CD4-positive, alpha-beta T cell treated with Interleukin-12 subunit alpha and Interleukin-12 subunit beta, for 1 hour (primary cell): ENCODE data around the gene SFTPB.
A peak's percentile ranks its signal among the peaks of the same experiment; 100 is the strongest.
"Not testable (repeated sequence)": the region's sequence is repeated elsewhere in the genome, so short reads cannot be mapped to it uniquely, and the experiment has no call there.

Experiments used
- DNase-seq: peaks from one replicate; pipeline ENCODE4 v3.0.0-alpha.2; 2020

The SFTPB gene

GRCh38 chr2:85652056-85652455 lies 15.9 kb downstream of the SFTPB start:
- no peak for DNase-seq

- no peak for DNase-seq
Measured at GRCh38 chr2:85651097-85651496, 16.9 kb downstream of the SFTPB start.

- DNase-seq: no peak
Measured at GRCh38 chr2:85650456-85650855, 17.5 kb downstream of the SFTPB start.

- DNase-seq: no peak
Measured at GRCh38 chr2:85649201-85650190, 18.5 kb downstream of the SFTPB start.

DNA sequence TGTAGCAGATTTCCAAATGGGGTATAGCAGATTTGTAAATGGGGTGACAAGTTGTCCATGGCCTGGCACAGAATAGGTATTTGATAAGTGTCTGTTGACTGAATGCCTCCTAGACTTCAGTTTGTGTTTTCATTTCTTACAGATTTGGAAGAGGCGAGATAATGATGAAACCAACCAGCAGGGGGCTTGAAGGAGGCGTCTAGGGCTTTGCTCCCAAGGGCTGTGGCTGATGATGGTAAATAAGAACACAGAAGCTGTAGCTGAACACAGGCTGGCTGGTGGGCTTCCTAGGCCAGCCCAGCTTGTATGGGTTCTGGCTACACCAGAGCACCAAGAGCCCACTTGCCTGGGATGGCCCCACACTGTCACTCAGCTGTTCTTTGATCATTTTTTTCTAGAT lies 19.4 kb downstream of the SFTPB start:
- DNase-seq: no peak

DNA sequence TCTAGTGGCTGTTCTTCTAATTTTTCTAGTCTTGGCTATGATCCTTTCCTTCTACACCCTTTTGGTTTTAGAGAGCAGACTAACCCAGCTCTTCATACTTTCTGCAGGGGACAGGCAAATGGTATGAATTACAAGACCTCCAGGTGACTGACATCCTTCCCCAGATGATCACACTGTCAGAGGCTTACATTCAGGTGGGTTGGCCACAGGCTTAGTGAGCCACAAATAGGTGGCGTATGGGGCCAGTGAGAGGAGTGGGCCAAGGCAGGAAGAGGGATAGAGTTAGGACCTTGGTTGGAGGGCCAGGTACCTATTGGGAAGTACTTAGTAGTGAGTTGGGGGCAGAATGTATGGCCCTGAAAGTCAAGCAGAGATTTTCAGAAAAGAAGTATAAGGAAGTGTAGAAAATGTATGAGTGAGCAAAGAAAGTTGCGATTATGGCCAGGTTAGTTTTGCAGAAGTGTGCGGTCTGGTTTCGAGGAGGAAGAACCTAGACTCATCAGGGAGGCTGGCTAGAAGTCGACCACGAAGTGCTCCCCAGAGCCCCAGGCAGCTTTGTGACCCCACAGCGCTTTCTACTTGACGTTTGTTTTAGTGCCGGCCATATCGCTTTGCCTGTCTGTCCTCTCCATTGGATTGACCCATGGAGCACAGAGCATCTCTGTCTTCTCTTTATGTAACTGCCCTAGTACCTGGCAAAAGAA lies 20.0 kb downstream of the SFTPB start:
- no peak for DNase-seq

DNA sequence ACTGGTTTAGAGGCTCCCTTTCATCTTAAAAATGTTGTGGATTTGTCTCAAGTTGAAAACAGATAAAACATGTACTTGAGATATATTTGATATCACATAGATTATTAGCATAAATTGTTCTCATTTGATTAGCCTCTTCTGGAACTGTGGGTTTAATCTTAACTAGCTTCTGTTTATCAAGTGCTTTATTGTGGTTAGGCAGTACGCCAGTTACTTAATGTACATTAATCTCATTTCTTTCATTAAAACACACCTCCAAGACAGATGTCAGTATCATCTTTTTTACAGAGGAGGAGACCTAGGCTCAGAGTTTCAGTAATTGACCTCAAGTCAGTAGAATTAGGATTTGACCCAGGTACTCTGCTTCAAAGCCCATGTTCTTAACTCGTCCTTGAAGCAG lies 21.8 kb downstream of the SFTPB start:
- no peak for DNase-seq

DNA sequence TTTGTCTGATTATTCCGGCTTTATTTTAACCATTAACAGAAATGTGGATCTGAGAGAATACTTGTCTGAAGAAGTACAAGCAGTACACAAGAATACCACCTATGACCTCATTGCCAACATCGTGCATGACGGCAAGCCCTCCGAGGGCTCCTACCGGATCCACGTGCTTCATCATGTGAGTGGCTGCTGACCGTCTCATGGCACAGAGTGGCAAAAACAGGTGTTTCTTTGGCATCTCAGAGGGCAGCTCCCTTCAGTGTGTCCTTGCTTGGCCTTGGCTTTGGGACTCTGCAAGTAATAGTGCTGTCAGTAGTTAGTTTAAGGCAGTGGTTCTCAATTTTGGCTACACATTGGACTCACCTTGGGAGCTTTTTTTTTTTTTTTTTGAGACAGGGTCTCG lies 23.1 kb downstream of the SFTPB start:
- DNase-seq: no peak

DNA sequence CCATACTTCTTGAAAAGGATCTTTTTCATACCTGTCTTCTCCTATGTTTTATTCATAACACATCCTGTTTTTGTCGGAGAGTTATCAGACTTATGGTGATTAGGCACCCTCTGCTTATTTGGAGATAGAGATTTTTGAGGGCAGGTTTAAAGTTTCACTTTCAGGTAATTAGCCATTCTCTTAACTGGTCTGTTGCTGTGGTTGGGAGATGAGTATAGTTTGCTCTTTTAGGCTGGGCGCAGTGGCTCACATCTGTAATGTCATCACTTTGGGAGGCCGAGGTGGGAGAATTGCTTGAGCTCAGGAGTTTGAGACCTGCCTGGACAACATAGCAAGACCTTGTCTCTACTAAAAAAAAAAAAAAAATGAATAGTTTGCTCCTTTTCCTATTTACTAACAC lies 25.3 kb downstream of the SFTPB start:
- peak; percentile 18 for DNase-seq

GRCh38 chr2:85635636-85636035 lies 32.4 kb downstream of the SFTPB start:
- no peak for DNase-seq

DNA sequence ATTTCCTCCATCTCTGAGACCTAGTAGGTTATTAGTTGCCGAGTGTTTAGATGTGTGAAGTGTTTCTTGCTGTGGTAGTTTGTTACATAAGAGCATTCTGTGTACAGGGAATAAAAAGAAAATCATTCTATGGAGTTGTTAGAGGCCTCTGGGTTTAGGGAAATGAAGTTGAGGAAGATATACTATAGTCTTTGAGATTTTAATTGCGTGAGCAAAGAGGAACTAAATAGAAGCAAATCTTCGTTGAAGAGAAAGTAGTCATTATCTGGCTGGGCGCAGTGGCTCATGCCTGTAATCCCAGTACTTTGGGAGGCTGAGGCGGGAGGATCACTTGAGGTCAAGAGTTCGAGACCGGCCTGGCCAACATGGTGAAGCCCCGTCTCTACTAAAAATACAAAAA lies 33.0 kb downstream of the SFTPB start:
- DNase-seq: no peak

DNA sequence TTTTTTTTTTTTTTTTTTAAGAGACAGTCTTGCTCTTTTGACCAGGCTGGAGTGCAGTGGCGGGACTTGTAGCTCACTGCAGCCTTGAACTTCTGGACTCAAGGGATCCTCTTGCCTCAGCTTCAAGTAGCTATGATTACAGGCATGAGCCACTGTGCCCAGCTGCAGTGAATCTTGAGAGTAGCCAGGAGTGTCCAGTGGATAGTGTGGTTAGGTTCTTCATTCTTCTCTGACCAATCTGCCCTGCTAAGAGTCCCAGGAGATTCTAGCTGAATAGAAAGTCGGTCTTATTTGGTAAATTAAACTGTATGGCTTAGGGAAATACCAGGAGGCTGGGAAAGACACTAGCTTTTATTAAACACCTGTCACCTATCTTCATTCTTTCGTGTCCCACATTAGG lies 36.7 kb downstream of the SFTPB start:
- no peak for DNase-seq

DNA sequence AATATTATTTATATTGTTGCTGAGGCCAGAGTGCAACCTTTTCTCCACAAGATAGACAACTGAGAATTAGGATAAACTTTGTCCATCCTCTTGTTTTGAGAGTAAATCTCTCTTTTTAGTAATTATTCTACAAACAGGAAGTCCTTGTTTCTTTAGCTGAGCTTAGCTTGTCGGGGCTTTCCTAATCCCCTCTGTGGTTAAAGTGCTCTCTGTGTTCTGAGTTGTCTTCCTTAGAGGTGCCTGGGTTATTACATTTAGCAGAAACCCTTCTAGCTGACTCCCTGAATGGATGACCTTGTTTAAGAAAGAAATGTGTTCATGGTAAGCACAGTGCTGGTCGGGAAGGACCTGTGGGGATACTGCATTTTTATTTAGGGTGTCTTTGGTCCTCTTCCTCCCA lies 39.3 kb downstream of the SFTPB start:
- DNase-seq: no peak

DNA sequence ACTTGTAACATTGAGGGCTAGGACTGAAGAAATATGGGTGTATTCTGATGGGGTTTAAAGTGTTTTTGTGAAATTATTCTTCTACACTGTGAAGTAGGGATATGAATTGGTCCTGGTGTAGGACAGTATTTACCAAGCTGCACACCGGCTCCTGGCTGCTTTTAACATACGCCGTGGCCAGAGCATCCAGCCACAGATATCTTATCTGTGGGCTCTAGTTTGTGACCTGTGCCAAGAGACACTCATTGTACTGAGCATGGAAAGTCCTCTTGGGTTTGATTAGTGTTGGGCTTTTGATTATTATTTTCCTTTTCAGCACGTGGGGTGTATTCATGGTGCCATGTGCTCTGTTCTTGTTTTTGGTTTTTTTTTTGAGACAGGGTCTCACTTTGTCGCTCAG lies 44.0 kb downstream of the SFTPB start:
- DNase-seq: no peak

DNA sequence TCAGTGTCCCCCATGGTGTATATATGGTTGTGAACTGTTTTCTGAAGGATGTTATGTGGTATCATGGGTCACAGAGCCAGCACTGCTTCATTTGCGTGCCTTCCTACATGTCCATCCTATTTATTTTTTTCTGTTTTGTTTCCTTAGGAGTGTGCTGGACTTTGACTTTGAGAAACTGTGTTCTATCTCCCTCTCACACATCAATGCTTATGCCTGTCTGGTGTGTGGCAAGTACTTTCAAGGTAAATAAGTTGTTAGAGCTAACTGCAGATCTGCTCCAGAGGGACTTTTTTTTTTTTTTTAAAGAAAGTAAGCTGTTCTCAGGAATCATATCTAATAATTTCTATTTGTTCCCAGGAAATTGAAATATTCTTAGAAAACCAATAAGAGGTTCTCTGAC lies 46.7 kb downstream of the SFTPB start:
- DNase-seq: no peak

GRCh38 chr2:85619617-85620016 lies 48.4 kb downstream of the SFTPB start:
- no peak for DNase-seq

- not testable (repeated sequence) for DNase-seq
Measured at GRCh38 chr2:85617723-85618122, 50.3 kb downstream of the SFTPB start.

- no peak for DNase-seq
Measured at GRCh38 chr2:85615413-85615728, 52.6 kb downstream of the SFTPB start.

DNA sequence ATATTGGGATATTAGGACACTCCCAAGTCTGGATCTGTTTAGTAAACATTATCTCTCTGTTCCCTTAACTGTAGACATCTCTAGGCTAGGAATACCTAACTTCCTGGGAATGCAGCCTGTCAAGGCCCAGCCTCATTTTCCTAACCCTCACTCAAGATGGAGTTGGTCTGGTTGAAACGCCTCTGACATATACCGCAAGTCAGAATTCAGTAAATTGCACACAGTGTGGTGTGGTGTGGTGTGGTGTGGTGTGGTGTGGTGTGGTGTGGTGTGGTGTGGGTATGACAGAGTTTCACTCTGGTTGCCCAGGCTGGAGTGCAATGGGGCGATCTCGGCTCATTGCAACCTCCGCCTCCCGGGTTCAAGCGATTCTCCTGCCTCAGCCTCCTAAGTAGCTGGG lies 53.2 kb downstream of the SFTPB start:
- not testable (repeated sequence) for DNase-seq

- no peak for DNase-seq
Measured at GRCh38 chr2:85613717-85614515, 54.1 kb downstream of the SFTPB start.

GRCh38 chr2:85611705-85612587 lies 56.1 kb downstream of the SFTPB start, which contains the start of gene C2orf68:
C2orf68 (minus strand) TSS chr2:85612066; CDS start chr2:85611984, 82 bp downstream.
- DNase-seq: peak; percentile 86

DNA sequence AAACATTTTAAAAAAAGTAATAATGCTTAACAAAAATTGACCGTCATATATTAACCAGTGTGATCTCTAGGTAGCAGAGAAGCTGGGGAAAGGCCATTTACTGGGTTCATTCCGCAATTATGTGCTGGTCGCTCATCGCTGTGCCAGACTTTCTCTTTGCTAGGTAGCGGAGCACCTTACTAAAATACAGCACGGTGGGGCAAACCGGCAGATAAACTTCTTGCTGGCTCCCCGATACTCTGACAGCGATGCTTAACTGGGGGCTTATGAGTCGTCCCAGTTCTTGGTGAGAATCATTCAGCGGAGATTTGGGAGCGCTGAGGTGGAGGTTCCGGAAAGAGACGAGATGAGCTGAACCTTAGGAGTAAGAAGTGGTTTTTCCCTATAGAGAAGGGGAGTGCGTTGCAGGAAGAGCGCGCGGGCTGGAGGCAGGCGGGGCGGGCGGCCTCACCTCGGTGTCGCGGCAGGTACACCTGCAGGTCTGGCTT lies 56.7 kb downstream of the SFTPB start:
- DNase-seq: no peak
